Stimulated activated CD8-positive, alpha-beta memory T cell treated with anti-CD3 and anti-CD28 coated beads, Interleukin-2, amount 100 ng/mL, for 48 hours (primary cell): Measurements from ENCODE around the gene PLEKHB2.
"Not testable (repeated sequence)": the region's sequence is repeated elsewhere in the genome, so short reads cannot be mapped to it uniquely, and the experiment has no call there.

Source experiments
- DNase-seq, 2 donors: peaks; one replicate each; pipeline ENCODE4 v3.0.0-alpha.2; 2020; ENCODE audit warnings: low read depth in 2 of 2

Gene PLEKHB2

DNA sequence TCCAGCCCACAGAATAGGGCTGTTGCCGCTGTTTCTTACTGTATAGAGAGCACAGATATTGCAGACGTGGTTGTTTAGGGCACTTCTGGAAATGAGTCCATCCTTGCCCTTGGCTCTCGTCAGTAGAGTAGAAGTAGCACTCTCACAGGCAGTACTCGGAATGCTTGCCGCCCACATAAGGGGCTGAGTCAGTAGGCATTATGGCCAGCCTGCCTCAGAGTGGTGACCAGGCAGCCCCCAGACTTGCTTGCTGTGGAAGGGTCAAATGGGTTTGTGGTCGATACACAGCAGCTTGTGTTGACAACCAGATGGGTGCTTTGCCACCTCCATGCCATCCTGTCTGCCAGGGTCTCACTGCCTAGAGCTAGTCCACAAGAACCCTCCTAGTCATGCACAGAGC, 38.7 kb downstream of the PLEKHB2 start:
- DNase-seq = no peak

DNA sequence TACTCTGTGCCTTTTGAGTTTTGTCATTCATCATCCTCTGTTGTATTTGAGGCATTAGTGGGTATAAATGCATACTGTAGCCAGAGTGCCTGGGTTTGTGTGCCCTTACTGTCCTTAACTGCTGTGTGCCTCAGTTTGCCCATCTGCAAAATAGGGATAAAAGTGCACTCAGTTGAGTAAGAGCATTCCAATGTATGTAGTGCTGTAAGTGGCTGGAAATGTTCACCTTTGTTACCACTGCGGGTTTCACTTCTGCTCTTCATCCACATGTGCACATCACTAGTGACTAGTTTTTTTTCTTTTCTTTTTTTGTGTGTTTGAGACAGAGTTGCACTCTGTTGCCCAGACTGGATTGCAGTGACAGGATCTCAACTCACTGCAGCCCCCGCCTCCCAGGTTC, 39.9 kb downstream of the PLEKHB2 start:
- no peak for DNase-seq

DNA sequence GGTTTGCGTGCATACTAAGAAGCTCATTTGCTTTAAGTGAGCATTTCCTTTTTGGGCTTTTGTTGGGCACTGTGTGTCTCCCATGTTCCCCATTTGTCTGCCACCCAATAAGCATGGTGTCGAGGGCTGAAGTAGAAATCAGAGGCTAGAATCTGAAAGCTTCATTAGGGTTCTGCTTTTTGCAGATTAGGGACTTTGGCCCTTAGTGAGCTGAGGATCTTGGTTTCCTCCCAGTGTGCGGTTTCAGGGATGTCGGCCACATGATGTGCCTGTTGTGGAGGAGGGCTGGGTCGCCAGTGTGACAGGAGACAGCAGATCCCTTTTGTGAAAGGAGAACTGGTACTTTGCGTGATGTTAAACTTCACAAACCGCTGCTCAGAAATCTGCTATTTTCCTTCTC, 41.1 kb downstream of the PLEKHB2 start:
- no peak for DNase-seq

DNA sequence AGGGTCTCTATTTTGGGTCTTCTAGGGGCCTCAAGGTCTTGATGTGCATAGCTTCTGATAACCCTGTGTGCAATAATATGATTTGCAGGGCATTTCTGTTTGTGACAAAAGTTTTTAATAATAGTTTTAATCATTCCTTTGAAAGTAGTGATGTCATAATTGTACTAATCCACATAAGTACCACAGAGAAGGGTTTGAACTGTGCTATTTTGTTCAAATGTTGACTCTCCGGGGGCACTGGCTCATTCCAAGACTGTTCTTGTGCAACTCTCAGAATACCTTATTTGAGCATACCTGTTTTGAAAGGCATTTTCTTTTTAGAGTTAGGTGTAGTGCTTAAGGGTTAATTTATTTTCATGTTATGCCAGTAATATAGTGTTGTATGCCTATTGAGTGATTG, 41.6 kb downstream of the PLEKHB2 start:
- no peak for DNase-seq

DNA sequence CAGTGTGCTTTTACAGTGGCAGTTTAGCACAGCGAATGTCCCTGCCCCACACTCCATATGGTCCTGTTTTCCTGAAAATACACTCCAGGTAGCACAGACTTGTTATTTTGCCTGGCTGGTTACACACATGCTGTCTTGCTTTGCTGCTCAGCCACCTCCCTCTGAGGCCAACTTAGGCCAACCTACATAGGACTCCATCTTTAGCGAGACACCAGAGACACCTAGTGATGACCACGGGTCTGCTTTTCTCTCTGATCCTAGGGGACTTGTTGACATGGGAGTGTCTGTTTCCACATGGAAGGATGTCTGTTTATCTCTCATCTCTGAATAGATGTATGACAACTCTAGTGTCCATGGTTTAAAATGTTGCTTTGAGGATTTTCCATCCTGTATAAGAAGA, 43.3 kb downstream of the PLEKHB2 start:
- no peak for DNase-seq

DNA sequence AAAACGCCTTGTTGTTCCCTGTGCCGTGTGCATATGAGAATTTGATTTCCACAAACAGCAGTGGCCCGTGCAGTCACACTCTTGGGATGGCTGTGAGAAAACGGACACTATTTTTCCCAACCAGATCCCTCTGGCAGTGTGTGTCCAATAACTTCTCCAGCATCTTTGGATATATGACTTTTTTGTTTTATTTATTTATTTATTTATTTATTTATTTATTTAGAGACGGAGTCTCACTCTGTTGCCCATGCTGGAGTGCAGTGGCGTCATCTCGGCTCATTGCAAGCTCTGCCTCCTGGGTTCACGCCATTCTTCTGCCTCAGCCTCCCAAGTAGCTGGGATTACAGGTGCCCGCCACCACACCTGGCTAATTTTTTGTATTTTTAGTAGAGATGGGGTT, 45.0 kb downstream of the PLEKHB2 start:
- not testable (repeated sequence) for DNase-seq

DNA sequence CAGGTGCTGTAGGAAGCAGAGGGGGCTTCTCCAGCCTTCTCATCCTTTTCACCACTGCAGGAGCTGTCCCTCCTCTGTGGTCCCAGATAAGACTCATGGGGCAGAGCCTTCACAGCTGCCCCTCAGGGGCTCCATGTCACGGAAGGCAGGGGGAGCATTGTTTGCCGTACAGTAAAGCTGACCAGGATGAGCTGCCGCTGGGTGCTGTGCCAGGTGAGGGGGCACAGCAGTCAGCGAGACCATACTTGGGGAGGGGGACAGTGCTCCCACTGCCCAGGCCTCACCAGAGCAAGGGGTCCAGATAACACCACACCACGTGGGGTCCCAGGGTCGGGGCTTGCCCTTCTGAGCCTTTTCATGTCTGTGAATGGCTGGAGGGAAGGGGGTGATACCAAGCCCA, 46.3 kb downstream of the PLEKHB2 start:
- DNase-seq = no peak

DNA sequence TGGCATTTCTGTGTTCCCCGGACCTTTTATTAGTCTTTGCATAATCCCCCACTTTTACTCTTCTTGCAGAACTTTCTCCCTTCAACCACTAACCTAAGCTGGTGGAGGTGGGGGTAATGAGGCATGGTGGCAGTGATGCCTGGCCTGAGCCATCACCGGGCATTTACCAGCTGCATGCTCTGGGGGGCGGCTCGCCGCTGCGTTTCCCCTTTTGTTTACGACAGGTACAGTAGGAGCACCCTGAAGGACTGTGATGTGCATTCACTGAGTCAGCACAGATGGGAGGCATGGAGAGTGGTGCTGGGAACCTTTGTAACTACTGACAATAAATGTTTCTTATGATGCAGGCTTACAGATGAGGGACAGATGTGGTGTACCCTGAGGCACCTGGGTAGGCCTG, 46.9 kb downstream of the PLEKHB2 start:
- no peak for DNase-seq

DNA sequence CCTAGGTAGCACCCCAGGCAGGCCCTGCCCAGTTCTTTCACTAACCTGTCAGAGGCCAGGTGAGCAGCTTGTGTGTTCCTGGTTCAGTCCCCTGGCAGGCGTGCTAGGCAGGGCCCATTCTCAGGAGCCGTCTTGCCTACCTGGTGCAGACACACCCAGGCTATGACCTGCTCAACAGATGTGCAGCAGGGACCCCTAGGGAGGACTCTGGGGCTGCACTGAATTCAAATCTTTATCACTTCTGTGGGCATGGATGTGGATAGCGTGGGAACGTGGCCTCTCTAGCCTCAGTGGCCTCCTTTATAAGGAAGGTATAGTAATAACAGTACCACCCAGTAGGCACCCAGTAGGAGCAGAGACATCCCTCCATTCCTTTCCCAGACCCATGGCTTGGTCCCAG, 48.4 kb downstream of the PLEKHB2 start:
- DNase-seq = no peak

DNA sequence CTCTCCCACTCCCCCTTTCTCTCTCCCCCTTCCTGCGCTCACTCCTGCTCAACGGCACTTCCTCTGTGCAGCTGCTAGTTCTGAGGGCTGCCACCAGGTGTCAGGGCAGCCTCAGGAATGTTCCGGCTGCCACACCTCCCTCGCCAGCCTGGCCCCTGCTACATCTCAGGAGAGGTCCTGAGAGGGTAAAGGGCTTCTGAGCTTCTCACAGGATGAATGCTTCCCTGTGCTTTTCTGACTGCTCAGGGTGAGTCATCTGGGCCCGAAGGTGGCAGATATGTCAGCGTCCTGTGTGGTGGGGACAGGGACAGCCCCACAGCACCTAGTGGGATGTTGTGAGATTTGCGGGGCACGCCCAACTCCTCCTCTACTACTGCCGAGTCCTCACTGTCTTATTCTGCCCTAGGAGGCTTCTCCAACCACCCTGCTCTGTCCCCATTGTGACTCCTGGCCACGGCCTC, 49.0 kb downstream of the PLEKHB2 start:
- peak; percentile 67 to 75 for DNase-seq

DNA sequence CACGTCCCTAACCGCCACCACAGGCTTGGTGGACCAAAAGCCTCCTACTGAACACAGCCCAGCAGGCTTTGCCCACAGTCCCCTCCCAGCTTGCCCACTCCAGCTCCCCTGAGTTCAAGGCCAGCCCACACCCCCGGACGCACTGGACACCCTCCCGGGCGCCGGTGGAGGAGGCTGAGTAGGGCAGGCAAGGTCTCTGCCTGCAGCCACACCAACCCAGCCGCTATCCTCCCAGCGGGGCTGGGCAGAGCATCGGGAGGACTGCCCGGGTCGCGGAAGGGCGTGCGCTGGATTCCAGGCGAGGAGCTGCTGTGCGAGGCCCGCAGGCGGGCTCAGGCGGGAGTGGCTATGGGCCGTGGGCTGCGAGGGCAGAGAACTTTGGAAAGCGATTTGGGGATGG, 49.5 kb downstream of the PLEKHB2 start:
- DNase-seq = no peak

DNA sequence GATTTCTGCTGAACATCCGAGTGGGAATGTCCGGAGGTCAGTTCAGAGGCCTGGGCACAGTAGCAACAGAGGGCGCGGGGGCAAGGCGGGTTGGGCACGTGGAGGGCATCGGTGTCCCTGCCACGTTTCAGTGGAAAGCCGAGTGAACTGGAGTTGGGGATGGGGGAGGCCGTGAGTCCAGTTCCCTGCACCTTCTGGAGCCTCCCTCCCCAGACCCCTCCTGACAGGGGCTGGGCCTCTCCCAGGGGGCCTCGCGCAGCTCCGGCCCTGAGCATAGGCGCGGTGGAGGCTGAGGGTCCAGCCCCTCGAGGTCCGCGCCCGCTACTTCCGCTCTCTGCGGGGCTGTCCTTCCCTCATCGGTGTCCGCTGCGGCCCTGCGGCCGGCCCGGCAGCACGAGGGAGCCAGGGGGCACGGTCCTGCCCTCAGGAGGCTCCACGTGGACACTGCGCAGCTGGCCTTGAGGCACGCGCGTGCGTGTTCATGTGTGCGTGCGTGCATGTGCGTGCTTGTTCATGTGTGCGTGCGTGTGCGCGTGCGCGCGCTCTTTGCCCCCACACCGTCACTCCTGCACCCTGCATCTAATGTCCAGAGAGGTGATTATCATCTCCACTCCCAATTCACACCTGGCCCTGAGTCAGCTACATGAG, 50.2 kb downstream of the PLEKHB2 start:
- no peak for DNase-seq

DNA sequence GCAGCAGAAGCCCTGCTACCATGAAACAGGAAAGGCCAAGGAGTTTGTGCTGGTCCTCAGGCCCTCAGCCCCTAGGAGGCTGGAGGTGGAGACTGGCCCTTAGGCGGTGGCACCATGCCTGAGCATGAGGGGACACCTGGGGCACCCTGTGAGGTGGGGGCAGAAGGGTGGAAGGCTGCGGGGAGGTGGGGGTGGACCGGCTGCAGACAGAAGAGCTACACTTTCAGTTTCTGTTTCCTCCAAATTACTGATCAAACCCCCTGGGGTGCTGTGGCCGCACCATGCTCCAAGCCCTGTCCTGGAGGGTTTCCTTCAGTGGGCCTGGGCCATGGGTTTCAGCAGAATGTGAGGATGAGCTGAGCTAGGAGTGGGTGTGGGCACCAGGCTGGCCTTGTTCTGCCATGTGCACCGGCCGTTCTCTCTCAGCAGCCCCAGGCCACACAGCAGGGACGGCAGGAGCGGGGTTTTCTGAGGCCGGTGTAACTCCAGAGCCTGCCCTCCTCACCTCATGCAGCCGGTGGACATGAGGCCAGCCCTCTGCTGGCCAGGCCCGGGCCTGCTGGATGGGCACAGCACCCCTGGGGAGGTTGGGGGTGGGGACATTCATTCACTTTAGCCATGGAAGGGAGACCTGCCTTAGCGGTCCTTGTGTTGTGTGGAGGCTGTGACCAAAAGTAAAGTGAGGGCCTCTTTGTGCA, 51.5 kb downstream of the PLEKHB2 start:
- DNase-seq = no peak

DNA sequence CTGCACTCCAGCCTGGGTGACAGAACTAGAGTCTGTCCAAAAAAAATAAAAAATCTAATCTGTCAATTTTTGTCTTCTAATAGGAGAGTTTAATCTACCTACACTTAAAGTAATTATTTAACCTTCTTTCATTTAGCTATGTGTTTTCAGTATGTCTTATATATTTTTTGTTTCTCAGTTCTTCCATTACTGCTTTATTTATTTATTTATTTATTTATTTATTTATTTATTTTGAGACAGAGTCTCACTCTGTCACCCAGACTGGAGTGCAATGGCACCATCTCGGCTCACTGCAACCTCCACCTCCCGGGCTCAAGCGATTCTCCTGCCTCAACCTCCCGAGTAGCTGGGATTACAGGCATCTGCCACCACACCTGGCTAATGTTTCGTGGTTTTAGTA, 60.4 kb downstream of the PLEKHB2 start:
- DNase-seq = not testable (repeated sequence)

DNA sequence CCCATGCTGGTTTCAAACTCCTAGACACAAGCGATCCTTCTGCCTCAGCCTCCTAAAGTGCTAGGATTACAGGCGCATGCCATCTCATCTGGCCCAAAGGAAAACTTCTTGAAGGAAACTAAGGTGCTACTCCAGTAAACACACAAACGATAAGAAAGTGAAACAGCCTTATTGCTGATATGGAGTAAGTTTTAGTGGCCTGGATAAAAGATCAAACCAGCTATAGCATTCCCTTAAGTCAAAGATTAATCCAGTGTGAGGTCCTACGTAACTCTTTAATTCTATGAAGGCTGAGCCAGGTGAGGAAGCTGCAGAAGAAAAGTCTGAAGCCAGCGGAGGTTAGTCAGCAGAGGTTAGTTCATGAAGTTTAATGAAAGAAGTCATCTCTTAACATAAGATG, 63.4 kb downstream of the PLEKHB2 start:
- DNase-seq = no peak

DNA sequence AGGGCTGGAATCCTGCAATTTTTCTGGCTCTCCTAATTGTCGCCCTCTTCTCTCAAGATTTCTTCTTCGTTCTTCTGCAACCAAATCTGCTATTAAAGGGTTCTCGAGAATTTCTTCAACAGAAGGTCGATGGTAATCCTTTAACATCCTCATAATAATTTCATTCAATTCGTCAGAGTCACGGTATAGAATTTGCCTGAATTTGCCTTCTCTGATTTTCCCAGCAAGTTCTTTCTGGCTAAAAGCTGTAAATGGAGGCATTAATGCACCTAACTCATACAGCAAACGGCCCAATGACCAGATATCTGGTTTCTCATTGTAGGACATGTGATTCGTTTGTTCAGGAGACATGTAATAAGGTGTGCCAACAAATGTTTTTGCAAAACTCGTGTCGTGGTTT, 72.9 kb downstream of the PLEKHB2 start:
- not testable (repeated sequence) for DNase-seq

DNA sequence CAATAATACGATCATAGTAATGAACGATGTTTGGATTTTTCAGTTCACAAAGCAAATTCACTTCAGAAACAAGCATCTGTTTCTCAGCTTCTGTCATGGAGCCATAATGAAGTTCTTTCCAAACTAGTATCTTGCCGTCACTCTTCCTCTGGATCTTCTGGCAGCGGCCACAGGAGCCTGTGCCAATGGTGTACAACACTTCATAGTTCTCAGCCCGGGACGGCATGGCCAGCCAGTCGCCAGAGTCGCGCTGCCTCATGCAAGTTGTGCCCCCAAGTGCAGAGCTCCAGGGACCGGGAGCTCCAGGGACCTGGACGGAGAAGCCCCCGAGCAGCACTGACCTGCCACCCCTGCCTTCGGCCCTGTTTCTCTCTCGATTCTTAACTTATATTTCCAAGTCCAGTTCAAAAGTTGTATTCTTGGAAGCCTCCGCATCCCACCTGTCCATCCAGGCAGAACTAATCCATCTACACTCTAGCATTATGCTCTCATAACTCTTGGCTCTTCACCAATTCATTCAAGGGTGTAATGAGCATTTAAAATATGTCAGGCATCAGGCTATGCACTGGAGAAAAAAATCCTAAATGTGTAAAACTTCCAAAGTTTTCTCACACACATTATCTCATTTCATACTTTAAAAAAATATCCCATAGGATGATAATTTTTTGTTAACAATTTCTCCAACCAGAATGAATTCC, 73.7 kb downstream of the PLEKHB2 start:
- not testable (repeated sequence) for DNase-seq

DNA sequence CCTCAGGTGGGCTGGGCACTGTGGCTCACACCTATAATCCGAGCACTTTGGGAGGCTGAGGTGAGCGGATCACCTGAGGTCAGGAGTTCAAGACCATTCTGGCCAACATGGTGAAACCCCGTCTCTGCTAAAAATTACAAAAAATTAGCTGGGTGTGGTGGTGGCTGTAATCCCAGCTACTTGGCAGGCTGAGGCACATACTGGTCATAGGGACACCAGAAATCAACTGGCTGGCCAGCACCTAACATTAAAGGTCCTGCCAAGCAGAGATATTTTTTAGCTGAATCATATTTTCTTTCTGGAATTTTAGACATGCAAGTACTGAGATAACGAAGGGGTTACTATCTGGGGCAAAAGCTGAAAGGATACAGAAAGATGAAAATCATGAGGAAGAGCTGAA, 76.3 kb downstream of the PLEKHB2 start:
- DNase-seq = not testable (repeated sequence)

DNA sequence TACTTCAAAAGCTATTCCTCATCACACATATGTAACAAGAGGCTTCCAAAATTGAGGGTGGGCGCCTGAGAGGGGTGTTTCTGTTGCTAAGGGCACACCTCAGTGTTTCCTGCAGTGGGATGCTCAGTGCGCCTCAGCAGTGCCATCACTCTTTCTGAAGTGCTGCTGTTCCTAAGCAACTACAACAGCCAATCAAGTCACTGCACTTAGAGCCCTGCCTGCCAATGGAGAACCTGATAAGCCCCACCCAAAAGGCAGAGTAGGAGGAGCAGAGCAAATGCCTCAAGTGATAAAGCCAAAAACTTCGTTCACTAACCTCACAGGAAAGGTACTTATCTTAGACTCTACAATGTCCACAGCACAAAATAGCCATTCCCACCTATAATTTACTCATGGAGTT, 88.3 kb downstream of the PLEKHB2 start:
- DNase-seq = not testable (repeated sequence)

DNA sequence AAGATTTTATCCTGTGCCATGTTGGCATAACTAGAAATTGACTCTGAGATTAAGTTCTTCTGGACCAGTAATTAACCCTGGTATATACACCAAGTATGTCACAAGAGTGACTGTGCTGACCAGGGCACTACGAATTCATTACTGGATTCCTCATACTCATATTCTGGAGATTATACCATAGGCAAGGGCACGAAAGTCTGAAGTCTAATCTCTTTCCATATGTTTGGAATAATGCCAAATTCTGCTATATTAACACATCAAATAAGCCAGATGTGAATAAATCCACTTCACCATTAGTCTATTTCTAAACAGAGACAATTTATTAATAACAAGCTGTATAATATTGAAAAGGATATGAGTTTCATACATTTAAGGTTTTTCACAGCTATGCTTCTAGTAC, 91.0 kb downstream of the PLEKHB2 start:
- not testable (repeated sequence) for DNase-seq
